Activated T-cell treated with anti-CD3 and anti-CD28 coated beads, Interleukin-2, amount 50 U/mL, for 72 hours (primary cell): ENCODE results near the gene SAPCD1. TPM values are rescaled to one million over a fixed set of nuclear protein-coding genes. Genes with fewer than 3 reads are reported as not detected.
A peak's percentile ranks its signal among the peaks of the same experiment; 100 is the strongest.

Experiments
- ATAC-seq, 2 donors: fragments of 150-1000 bp; cut with Tn5 transposase; replicated peaks in 1 of 2; 2 replicates each; pipeline ENCODE4 v1.10.0; 2021; ENCODE audit warnings: moderate library complexity in 2 of 2, mild to moderate bottlenecking in 1 of 2
- DNase-seq, 2 donors: peaks; one replicate each; pipeline ENCODE4 v3.0.0; 2021 to 2022; ENCODE audit warnings: mixed read lengths in 1 of 2
- H3K27ac Mint-ChIP-seq: one replicate; pipeline ENCODE4 v1.8.0; 2022; ENCODE audit warnings: mild to moderate bottlenecking, moderate library complexity, mixed read lengths
- H3K27me3 Mint-ChIP-seq: one replicate; pipeline ENCODE4 v1.8.0; 2022; ENCODE audit warnings: low read depth, mixed read lengths
- H3K36me3 Mint-ChIP-seq, 2 donors: one replicate each; pipeline ENCODE4 v1.8.0; 2022; ENCODE audit warnings: mixed read lengths in 2 of 2, mild to moderate bottlenecking in 1 of 2; ENCODE audit not compliant: insufficient read depth in 2 of 2
- H3K4me1 Mint-ChIP-seq: one replicate; pipeline ENCODE4 v1.8.0; 2022; ENCODE audit warnings: low read depth, mixed read lengths
- H3K4me3 Mint-ChIP-seq, 2 donors: one replicate each; pipeline ENCODE4 v1.8.0; 2022; ENCODE audit warnings: mild to moderate bottlenecking in 2 of 2, mixed read lengths in 2 of 2, moderate library complexity in 2 of 2
- H3K9me3 Mint-ChIP-seq, 2 donors: one replicate each; pipeline ENCODE4 v1.8.0; 2022; ENCODE audit warnings: mixed read lengths in 2 of 2
- total RNA-seq, 2 donors: library from RNA; stranded (reverse); gene quantifications; one replicate each; pipeline ENCODE4 v1.2.3, GENCODE V29; 2022

SAPCD1 gene
- total RNA-seq, 2 donors from 2014 or later: 15.7 to 18.0 TPM

GRCh38 chr6:31723980-31724691 is 38.3 kb upstream of the SAPCD1 start:
- no peak for DNase-seq
- Mint-ChIP-seq H3K4me3 (no peak overlapping the region), H3K4me1 (peaks cover 44% of the 10 kb centered on the region), H3K9me3 (no peaks in the 10 kb centered on the region), H3K27me3 (no peaks in the 10 kb centered on the region), H3K36me3 (peaks cover 0 to 2% of the 10 kb centered on the region in 2 donors), H3K27ac (no peak overlapping the region)
- ATAC-seq: no peak

GRCh38 chr6:31725502-31726350 is 36.7 kb upstream of the SAPCD1 start:
- ATAC-seq: peak in 1 of 2 donors; percentile 12

GRCh38 chr6:31727034-31727716 is 35.3 kb upstream of the SAPCD1 start:
- no peak overlapping the region for H3K27ac Mint-ChIP-seq
- no peak for DNase-seq
- ATAC-seq: no peak
- no peaks in the 10 kb centered on the region for H3K9me3 Mint-ChIP-seq
- peaks cover 3 to 12% of the 10 kb centered on the region in 2 donors for H3K36me3 Mint-ChIP-seq
- H3K27me3 Mint-ChIP-seq: no peaks in the 10 kb centered on the region
- H3K4me3 Mint-ChIP-seq: peak overlapping the region; percentile 34 to 55
- H3K4me1 Mint-ChIP-seq: peaks cover 55% of the 10 kb centered on the region

More at GRCh38 chr6:31725502-31726350, 36.7 kb upstream of the SAPCD1 start:
- Mint-ChIP-seq H3K27me3 (no peaks in the 10 kb centered on the region), H3K4me1 (peaks cover 56% of the 10 kb centered on the region), H3K27ac (no peak overlapping the region), H3K4me3 (no peak overlapping the region), H3K36me3 (peaks cover 0 to 5% of the 10 kb centered on the region in 2 donors), H3K9me3 (no peaks in the 10 kb centered on the region)
- DNase-seq: no peak

GRCh38 chr6:31727717-31728671 is 34.5 kb upstream of the SAPCD1 start:
- Mint-ChIP-seq H3K4me1 (peaks cover 54% of the 10 kb centered on the region), H3K27ac (no peak overlapping the region), H3K9me3 (no peaks in the 10 kb centered on the region), H3K4me3 (peak overlapping the region; percentile 55 to 83), H3K36me3 (peaks cover 3 to 12% of the 10 kb centered on the region in 2 donors), H3K27me3 (no peaks in the 10 kb centered on the region)
- ATAC-seq (no peak), DNase-seq (no peak)

GRCh38 chr6:31728767-31729514 is 33.5 kb upstream of the SAPCD1 start, which contains the start of gene DDAH2:
Gene DDAH2 (minus strand): TSS chr6:31729299. CDS start chr6:31729161, 138 bp downstream.
- H3K27me3 Mint-ChIP-seq: no peaks in the 10 kb centered on the region
- no peak within 1 kb of the TSS for H3K27ac Mint-ChIP-seq
- peaks cover 58% of the 10 kb centered on the region for H3K4me1 Mint-ChIP-seq
- DNase-seq: no peak
- H3K4me3 Mint-ChIP-seq: peak within 1 kb of the TSS; percentile 83 to 94
- peak; percentile 14 to 16 for ATAC-seq
- peaks cover 7 to 16% of the 10 kb centered on the region in 2 donors for H3K36me3 Mint-ChIP-seq
- no peaks in the 10 kb centered on the region for H3K9me3 Mint-ChIP-seq

- no peaks in the 10 kb centered on the region for H3K9me3 Mint-ChIP-seq
- H3K4me1 Mint-ChIP-seq: peaks cover 64% of the 10 kb centered on the region
- H3K27me3 Mint-ChIP-seq: no peaks in the 10 kb centered on the region
- peak; percentile 81 to 83 for DNase-seq
- peak overlapping the region; percentile 83 to 94 for H3K4me3 Mint-ChIP-seq
- H3K27ac Mint-ChIP-seq: no peak overlapping the region
- peaks cover 7 to 16% of the 10 kb centered on the region in 2 donors for H3K36me3 Mint-ChIP-seq
- ATAC-seq: peak; percentile 70 to 71
These were observed 32.9 kb upstream of the SAPCD1 start for GRCh38 chr6:31729515-31729978.

- no peaks in the 10 kb centered on the region for H3K9me3 Mint-ChIP-seq
- no peaks in the 10 kb centered on the region for H3K27me3 Mint-ChIP-seq
- H3K27ac Mint-ChIP-seq: peak overlapping the region; percentile 58
- H3K4me1 Mint-ChIP-seq: peaks cover 65% of the 10 kb centered on the region
- peak; percentile 75 to 77 for DNase-seq
- peak; percentile 58 to 67 for ATAC-seq
- peak overlapping the region; percentile 83 to 94 for H3K4me3 Mint-ChIP-seq
- H3K36me3 Mint-ChIP-seq: peaks cover 10 to 19% of the 10 kb centered on the region in 2 donors
These were observed 32.4 kb upstream of the SAPCD1 start for GRCh38 chr6:31729979-31730630.

- DNase-seq (no peak), ATAC-seq (no peak)
- H3K27me3 Mint-ChIP-seq: no peaks in the 10 kb centered on the region
- H3K4me3 Mint-ChIP-seq: peak overlapping the region; percentile 83 to 94
- no peaks in the 10 kb centered on the region for H3K9me3 Mint-ChIP-seq
- no peak overlapping the region for H3K27ac Mint-ChIP-seq
- H3K36me3 Mint-ChIP-seq: peaks cover 15 to 24% of the 10 kb centered on the region in 2 donors
- H3K4me1 Mint-ChIP-seq: peaks cover 62% of the 10 kb centered on the region
These were observed 31.8 kb upstream of the SAPCD1 start for GRCh38 chr6:31730631-31731086.

- no peaks in the 10 kb centered on the region for H3K9me3 Mint-ChIP-seq
- H3K27me3 Mint-ChIP-seq: no peaks in the 10 kb centered on the region
- no peak overlapping the region for H3K4me3 Mint-ChIP-seq
- ATAC-seq (no peak), DNase-seq (no peak)
- peaks cover 54% of the 10 kb centered on the region for H3K4me1 Mint-ChIP-seq
- H3K36me3 Mint-ChIP-seq: peaks cover 18 to 32% of the 10 kb centered on the region in 2 donors
- peak overlapping the region; percentile 40 for H3K27ac Mint-ChIP-seq
These were observed 30.4 kb upstream of the SAPCD1 start for GRCh38 chr6:31732029-31732428.

GRCh38 chr6:31733734-31734133 is 28.7 kb upstream of the SAPCD1 start:
- ATAC-seq: no peak
- peaks cover 18 to 32% of the 10 kb centered on the region in 2 donors for H3K36me3 Mint-ChIP-seq
- peak overlapping the region; percentile 45 to 89 for H3K4me3 Mint-ChIP-seq

GRCh38 chr6:31734247-31734820 is 28.1 kb upstream of the SAPCD1 start:
- peaks cover 58% of the 10 kb centered on the region for H3K4me1 Mint-ChIP-seq
- ATAC-seq (peak; percentile 50 to 63), DNase-seq (no peak)
- no peaks in the 10 kb centered on the region for H3K9me3 Mint-ChIP-seq
- H3K27ac Mint-ChIP-seq: peak overlapping the region; percentile 85
- no peaks in the 10 kb centered on the region for H3K27me3 Mint-ChIP-seq
- H3K36me3 Mint-ChIP-seq: peaks cover 18 to 32% of the 10 kb centered on the region in 2 donors
- H3K4me3 Mint-ChIP-seq: peak overlapping the region; percentile 89 to 98

More at GRCh38 chr6:31733734-31734133, 28.7 kb upstream of the SAPCD1 start:
- DNase-seq: no peak
- Mint-ChIP-seq H3K27me3 (no peaks in the 10 kb centered on the region), H3K27ac (no peak overlapping the region), H3K4me1 (peaks cover 58% of the 10 kb centered on the region), H3K9me3 (no peaks in the 10 kb centered on the region)
